GM10266 (cell line): Measurements from ENCODE around the gene MBD5.

Source experiments
- DNase-seq: peaks from one replicate; pipeline ENCODE4 v3.0.0; 2012; ENCODE audit errors: extremely low spot score
- CTCF ChIP-seq: IDR thresholded peaks from 2 replicates; pipeline ENCODE4 v1.5.1; 2012; ENCODE audit warnings: mild to moderate bottlenecking, low read depth; ENCODE audit not compliant: control insufficient read depth, insufficient read depth; ENCODE audit errors: missing control alignments

MBD5 gene

DNA sequence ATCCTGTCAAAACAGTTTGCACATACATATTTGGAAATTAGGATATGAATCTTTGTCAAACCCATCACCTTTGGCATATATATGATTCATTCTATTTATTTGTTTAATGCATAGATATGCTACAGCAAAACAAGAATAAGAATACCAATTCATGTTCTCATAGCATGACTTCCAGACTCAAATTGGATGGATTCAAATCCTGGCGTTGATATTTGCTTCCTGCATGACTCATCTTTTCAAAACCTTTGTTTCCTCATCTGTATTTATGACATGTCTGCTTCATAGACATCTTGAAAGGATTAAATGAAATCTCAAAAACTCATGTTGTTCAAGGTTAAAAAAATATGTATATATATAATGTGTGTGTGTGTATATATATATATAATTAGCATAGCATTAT lies 261.3 kb downstream of the MBD5 start:
- no peak for TF ChIP-seq CTCF
- DNase-seq, result no peak

DNA sequence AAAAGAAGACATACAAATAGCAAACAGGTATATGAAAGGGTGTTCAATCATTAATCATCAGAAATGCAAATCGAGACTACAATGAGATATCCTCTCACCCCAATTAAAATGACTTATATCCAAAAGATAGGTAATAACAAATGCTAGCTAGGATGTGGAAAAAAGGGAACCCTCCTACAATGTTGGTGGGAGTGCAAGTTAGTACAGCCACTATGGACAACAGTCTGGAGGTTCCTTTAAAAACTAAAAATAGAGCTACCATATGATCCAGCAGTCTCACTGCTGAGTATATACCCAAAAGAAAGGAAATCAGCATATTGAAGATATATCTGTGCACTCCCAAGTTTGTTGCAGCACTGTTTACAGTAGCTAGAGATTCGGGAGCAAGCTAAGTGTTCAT lies 271.5 kb downstream of the MBD5 start:
- DNase-seq, result no peak
- no peak for TF ChIP-seq CTCF

GRCh38 chr2:148298196-148298595 lies 277.3 kb downstream of the MBD5 start:
- DNase-seq, result no peak
- TF ChIP-seq CTCF, result no peak

DNA sequence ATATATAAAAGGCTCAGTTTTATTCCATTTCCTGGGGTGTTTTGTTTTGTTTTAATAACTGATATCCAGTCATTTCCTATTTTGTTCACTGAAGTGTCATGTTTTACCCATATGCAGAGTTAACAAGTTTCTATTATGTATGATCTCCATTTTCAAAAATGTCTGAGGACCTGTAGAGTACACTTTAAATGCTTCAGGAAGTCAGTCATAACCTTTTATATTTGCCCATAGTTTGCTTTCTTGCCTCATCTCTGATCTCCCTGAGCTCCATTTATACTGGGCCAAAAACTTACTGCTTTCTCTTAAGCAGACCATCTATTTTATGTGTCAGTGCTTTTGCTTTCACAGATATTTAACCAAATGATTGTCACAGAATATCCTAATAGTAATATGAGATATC lies 278.7 kb downstream of the MBD5 start:
- no peak for TF ChIP-seq CTCF
- no peak for DNase-seq

GRCh38 chr2:148300544-148300943 lies 279.7 kb downstream of the MBD5 start:
- DNase-seq, result no peak
- TF ChIP-seq CTCF, result no peak

GRCh38 chr2:148301362-148301761 lies 280.5 kb downstream of the MBD5 start:
- no peak for TF ChIP-seq CTCF
- DNase-seq, result no peak

DNA sequence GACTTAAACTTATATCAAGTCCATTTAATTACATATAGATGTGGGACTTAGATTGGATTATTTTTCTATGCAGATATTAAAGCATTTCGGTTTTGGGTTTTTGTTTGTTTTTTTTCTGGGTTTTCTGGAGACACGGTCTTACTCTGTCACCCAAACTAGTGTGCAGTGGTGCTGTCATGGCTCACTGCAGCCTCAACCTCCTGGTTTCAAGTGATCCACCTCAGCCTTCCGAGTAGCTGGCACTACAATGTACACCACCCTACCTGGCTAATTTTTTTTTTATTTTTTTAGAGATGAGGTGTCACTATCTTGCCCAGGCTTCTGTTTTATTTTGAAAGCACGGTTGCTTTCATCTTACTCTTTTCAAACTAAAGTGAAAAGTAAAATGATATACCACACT lies 281.6 kb downstream of the MBD5 start:
- no peak for DNase-seq
- no peak for TF ChIP-seq CTCF
